ENCODE measurements around the gene DIDO1. TPM values are rescaled to one million over a fixed set of nuclear protein-coding genes. Genes with fewer than 3 reads are reported as not detected.

The DIDO1 gene
- total and polyA plus RNA-seq, 2 of the 13 experiments (the other 11 are each of a cell fraction or from before 2014, with no cell fraction given): 75.0 to 75.1 TPM

GRCh38 chr20:62885896-62886708 lies 40.2 kb downstream of the DIDO1 start (continued):
- TF ChIP-seq RELA (CRISPR knock-in tag; IDR thresholded peaks at IDR 0.05) (no peak), ZFP36 (IDR thresholded peaks at IDR 0.05; ENCODE audit: borderline replicate concordance, low read depth, low read length, partially characterized antibody) (no peak), SIX4 (CRISPR knock-in tag; IDR thresholded peaks at IDR 0.05) (no peak), MEIS2 (CRISPR knock-in tag; IDR thresholded peaks at IDR 0.05) (no peak), ZMYM3 (CRISPR knock-in tag; IDR thresholded peaks at IDR 0.05) (no peak), PHB2 (IDR thresholded peaks at IDR 0.05; ENCODE audit: partially characterized antibody) (no peak), RORA (CRISPR knock-in tag; IDR thresholded peaks at IDR 0.05) (no peak), NR1H2 (CRISPR knock-in tag; IDR thresholded peaks at IDR 0.05; ENCODE audit: borderline replicate concordance, low read depth) (no peak), MATR3 (CRISPR knock-in tag; IDR thresholded peaks at IDR 0.05) (no peak), ZNF44 (CRISPR knock-in tag; IDR thresholded peaks at IDR 0.05) (no peak), ZNF547 (CRISPR knock-in tag; IDR thresholded peaks at IDR 0.05) (no peak), NFATC3 (CRISPR knock-in tag; IDR thresholded peaks at IDR 0.05) (no peak), KDM3A (CRISPR knock-in tag; IDR thresholded peaks at IDR 0.05; ENCODE audit: low read depth) (no peak), ZNF543 (CRISPR knock-in tag; IDR thresholded peaks at IDR 0.05) (no peak), ZNF75D (CRISPR knock-in tag; IDR thresholded peaks at IDR 0.05; ENCODE audit: borderline replicate concordance) (no peak), ZNF343 (CRISPR knock-in tag; IDR thresholded peaks at IDR 0.05) (no peak), NRL (CRISPR knock-in tag; IDR thresholded peaks at IDR 0.05; ENCODE audit: borderline replicate concordance) (no peak), ZNF326 (CRISPR knock-in tag; IDR thresholded peaks at IDR 0.05; ENCODE audit: borderline replicate concordance) (peak; percentile 74; the same call in 1 of the 2 replicates), MTA1 (CRISPR knock-in tag; IDR thresholded peaks at IDR 0.05; ENCODE audit: borderline replicate concordance) (no peak), BATF2 (CRISPR knock-in tag; IDR thresholded peaks at IDR 0.05) (no peak)
- TF ChIP-seq, protein P1, sequence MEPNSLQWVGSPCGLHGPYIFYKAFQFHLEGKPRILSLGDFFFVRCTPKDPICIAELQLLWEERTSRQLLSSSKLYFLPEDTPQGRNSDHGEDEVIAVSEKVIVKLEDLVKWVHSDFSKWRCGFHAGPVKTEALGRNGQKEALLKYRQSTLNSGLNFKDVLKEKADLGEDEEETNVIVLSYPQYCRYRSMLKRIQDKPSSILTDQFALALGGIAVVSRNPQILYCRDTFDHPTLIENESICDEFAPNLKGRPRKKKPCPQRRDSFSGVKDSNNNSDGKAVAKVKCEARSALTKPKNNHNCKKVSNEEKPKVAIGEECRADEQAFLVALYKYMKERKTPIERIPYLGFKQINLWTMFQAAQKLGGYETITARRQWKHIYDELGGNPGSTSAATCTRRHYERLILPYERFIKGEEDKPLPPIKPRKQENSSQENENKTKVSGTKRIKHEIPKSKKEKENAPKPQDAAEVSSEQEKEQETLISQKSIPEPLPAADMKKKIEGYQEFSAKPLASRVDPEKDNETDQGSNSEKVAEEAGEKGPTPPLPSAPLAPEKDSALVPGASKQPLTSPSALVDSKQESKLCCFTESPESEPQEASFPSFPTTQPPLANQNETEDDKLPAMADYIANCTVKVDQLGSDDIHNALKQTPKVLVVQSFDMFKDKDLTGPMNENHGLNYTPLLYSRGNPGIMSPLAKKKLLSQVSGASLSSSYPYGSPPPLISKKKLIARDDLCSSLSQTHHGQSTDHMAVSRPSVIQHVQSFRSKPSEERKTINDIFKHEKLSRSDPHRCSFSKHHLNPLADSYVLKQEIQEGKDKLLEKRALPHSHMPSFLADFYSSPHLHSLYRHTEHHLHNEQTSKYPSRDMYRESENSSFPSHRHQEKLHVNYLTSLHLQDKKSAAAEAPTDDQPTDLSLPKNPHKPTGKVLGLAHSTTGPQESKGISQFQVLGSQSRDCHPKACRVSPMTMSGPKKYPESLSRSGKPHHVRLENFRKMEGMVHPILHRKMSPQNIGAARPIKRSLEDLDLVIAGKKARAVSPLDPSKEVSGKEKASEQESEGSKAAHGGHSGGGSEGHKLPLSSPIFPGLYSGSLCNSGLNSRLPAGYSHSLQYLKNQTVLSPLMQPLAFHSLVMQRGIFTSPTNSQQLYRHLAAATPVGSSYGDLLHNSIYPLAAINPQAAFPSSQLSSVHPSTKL (CRISPR knock-in tag; IDR thresholded peaks at IDR 0.05): no peak
- TF ChIP-seq, protein P2, sequence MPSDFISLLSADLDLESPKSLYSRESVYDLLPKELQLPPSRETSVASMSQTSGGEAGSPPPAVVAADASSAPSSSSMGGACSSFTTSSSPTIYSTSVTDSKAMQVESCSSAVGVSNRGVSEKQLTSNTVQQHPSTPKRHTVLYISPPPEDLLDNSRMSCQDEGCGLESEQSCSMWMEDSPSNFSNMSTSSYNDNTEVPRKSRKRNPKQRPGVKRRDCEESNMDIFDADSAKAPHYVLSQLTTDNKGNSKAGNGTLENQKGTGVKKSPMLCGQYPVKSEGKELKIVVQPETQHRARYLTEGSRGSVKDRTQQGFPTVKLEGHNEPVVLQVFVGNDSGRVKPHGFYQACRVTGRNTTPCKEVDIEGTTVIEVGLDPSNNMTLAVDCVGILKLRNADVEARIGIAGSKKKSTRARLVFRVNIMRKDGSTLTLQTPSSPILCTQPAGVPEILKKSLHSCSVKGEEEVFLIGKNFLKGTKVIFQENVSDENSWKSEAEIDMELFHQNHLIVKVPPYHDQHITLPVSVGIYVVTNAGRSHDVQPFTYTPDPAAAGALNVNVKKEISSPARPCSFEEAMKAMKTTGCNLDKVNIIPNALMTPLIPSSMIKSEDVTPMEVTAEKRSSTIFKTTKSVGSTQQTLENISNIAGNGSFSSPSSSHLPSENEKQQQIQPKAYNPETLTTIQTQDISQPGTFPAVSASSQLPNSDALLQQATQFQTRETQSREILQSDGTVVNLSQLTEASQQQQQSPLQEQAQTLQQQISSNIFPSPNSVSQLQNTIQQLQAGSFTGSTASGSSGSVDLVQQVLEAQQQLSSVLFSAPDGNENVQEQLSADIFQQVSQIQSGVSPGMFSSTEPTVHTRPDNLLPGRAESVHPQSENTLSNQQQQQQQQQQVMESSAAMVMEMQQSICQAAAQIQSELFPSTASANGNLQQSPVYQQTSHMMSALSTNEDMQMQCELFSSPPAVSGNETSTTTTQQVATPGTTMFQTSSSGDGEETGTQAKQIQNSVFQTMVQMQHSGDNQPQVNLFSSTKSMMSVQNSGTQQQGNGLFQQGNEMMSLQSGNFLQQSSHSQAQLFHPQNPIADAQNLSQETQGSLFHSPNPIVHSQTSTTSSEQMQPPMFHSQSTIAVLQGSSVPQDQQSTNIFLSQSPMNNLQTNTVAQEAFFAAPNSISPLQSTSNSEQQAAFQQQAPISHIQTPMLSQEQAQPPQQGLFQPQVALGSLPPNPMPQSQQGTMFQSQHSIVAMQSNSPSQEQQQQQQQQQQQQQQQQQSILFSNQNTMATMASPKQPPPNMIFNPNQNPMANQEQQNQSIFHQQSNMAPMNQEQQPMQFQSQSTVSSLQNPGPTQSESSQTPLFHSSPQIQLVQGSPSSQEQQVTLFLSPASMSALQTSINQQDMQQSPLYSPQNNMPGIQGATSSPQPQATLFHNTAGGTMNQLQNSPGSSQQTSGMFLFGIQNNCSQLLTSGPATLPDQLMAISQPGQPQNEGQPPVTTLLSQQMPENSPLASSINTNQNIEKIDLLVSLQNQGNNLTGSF (CRISPR knock-in tag; IDR thresholded peaks at IDR 0.05): no peak

Measured in HepG2 (cell line).